Neural cell (in vitro differentiated cells): Measurements from ENCODE around the gene DAP. TPM values are rescaled to one million over a fixed set of nuclear protein-coding genes. Genes with fewer than 3 reads are reported as not detected.

Source experiments
- H2AFZ ChIP-seq: fragments of 200-600, 300-800 bp; sonication (generic), shearing (Covaris generic); 2 replicates; pipeline ENCODE4 v1.6.0; 2014; ENCODE audit warnings: low read depth, mild to moderate bottlenecking, antibody characterized with exemption, low read length, moderate library complexity
- H3F3A ChIP-seq: fragments of 200-600 bp; shearing (Covaris generic); 2 replicates; pipeline ENCODE4 v1.6.1; 2016; ENCODE audit warnings: mild to moderate bottlenecking, moderate library complexity, mixed read lengths, antibody characterized with exemption, low read length; ENCODE audit not compliant: insufficient read depth, poor library complexity, severe bottlenecking
- H3K27ac ChIP-seq: fragments of 200-600, 300-800 bp; sonication (generic), shearing (Covaris generic); 2 replicates; pipeline ENCODE4 v1.5.1; 2014; ENCODE audit warnings: mild to moderate bottlenecking, low read length, moderate library complexity
- H3K27me3 ChIP-seq: fragments of 300-800, 200-600 bp; sonication (generic), shearing (Covaris generic); 2 replicates; pipeline ENCODE4 v1.6.0; 2014; ENCODE audit warnings: mild to moderate bottlenecking, low read depth, low read length, moderate library complexity; ENCODE audit not compliant: insufficient read depth
- H3K36me3 ChIP-seq: fragments of 300-800, 200-600 bp; sonication (generic), shearing (Covaris generic); 2 replicates; pipeline ENCODE4 v1.5.1; 2014; ENCODE audit warnings: mild to moderate bottlenecking, antibody characterized with exemption, low read length, moderate library complexity; ENCODE audit not compliant: insufficient read depth
- H3K4me2 ChIP-seq: fragments of 300-800, 200-600 bp; sonication (generic), shearing (Covaris generic); 2 replicates; pipeline ENCODE4 v1.6.0; 2014; ENCODE audit warnings: mild to moderate bottlenecking, low read length
- H3K4me3 ChIP-seq: fragments of 300-800, 200-600 bp; sonication (generic), shearing (Covaris generic); 2 replicates; pipeline ENCODE4 v1.5.1; 2014; ENCODE audit warnings: mild to moderate bottlenecking, low read length, moderate library complexity
- H3K79me2 ChIP-seq: fragments of 200-600 bp; shearing (Covaris generic); replicated peaks from 2 replicates; pipeline ENCODE4 v1.6.0; 2014; ENCODE audit warnings: mild to moderate bottlenecking, low read length, moderate library complexity; ENCODE audit not compliant: insufficient read depth
- H3K9ac ChIP-seq: fragments of 300-800, 200-600 bp; sonication (generic), shearing (Covaris generic); 2 replicates; pipeline ENCODE4 v1.6.1; 2016; ENCODE audit warnings: mild to moderate bottlenecking, low read length, mixed read lengths
- H3K9me2 ChIP-seq: fragments of 200-600 bp; shearing (Covaris generic); 2 replicates; pipeline ENCODE4 v1.6.1; 2016; ENCODE audit warnings: mild to moderate bottlenecking, low read length, mixed read lengths; ENCODE audit not compliant: insufficient read depth
- H3K9me3 ChIP-seq: fragments of 200-600, 300-800 bp; sonication (generic), shearing (Covaris generic); 2 replicates; pipeline ENCODE4 v1.6.1; 2016; ENCODE audit warnings: mild to moderate bottlenecking, mixed run types, low read length, moderate library complexity, mixed read lengths
- H4K20me1 ChIP-seq: fragments of 200-600 bp; shearing (Covaris generic); 2 replicates; pipeline ENCODE4 v1.6.1; 2016; ENCODE audit warnings: mild to moderate bottlenecking, mixed run types; ENCODE audit not compliant: insufficient read depth
- CTCF ChIP-seq: fragments of 450-650 bp; IDR thresholded peaks from 2 replicates; pipeline ENCODE4 v1.5.1; 2014; ENCODE audit warnings: antibody characterized with exemption, mild to moderate bottlenecking, moderate library complexity; ENCODE audit not compliant: poor library complexity, severe bottlenecking
- EP300 ChIP-seq: fragments of 450-650 bp; conservative IDR thresholded peaks from 2 replicates; pipeline ENCODE4 v1.6.1; 2014; ENCODE audit warnings: antibody characterized with exemption, mild to moderate bottlenecking, moderate library complexity; ENCODE audit not compliant: poor library complexity, severe bottlenecking
- EZH2 ChIP-seq: fragments of 200-600, 300-800 bp; shearing (Covaris generic), sonication (generic); IDR thresholded peaks from 2 replicates; pipeline ENCODE4 v1.6.1; 2014; ENCODE audit warnings: antibody characterized with exemption, low read length, borderline replicate concordance, mild to moderate bottlenecking; ENCODE audit not compliant: insufficient read depth, poor library complexity, severe bottlenecking
- MXI1 ChIP-seq: fragments of 450-650 bp; conservative IDR thresholded peaks from 2 replicates; pipeline ENCODE4 v1.6.1; 2014; ENCODE audit warnings: antibody characterized with exemption, mild to moderate bottlenecking; ENCODE audit not compliant: poor library complexity, severe bottlenecking
- POLR2AphosphoS5 ChIP-seq: IDR thresholded peaks from 2 replicates; pipeline ENCODE4 v1.6.1; 2012
- RAD21 ChIP-seq: fragments of 450-650 bp; conservative IDR thresholded peaks from 2 replicates; pipeline ENCODE4 v1.6.1; 2014; ENCODE audit warnings: antibody characterized with exemption, mild to moderate bottlenecking, moderate library complexity
- REST ChIP-seq: IDR thresholded peaks from 2 replicates; pipeline ENCODE4 v1.6.1; 2012; ENCODE audit warnings: borderline replicate concordance
- SMC3 ChIP-seq: fragments of 450-650 bp; conservative IDR thresholded peaks from 2 replicates; pipeline ENCODE4 v1.6.1; 2014; ENCODE audit warnings: antibody characterized with exemption, mild to moderate bottlenecking, moderate library complexity; ENCODE audit not compliant: poor library complexity
- TAF1 ChIP-seq: IDR thresholded peaks from 2 replicates; pipeline ENCODE4 v1.6.1; 2012; ENCODE audit warnings: low read depth
- polyA plus RNA-seq: library from polyadenylated mRNA; depleted of rRNA; stranded (reverse); fragments of >200 nt; gene quantifications from 2 replicates; pipeline ENCODE4 v1.2.3, GENCODE V29; 2014

DAP gene
- polyA plus RNA-seq, 1 donor from 2014 or later: 9.3 TPM

GRCh38 chr5:10649666-10650380 lies 111.2 kb downstream of the DAP start:
- no peaks in the 10 kb centered on the region for H3F3A ChIP-seq
- no peak overlapping the region for H2AFZ ChIP-seq
- no peak overlapping the region for H3K27ac ChIP-seq
- TF ChIP-seq EZH2 (no peak), EP300 (no peak), SMC3 (no peak), REST (no peak), MXI1 (no peak), CTCF (no peak), POLR2AphosphoS5 (no peak), RAD21 (no peak), TAF1 (no peak)
- H3K9ac ChIP-seq: no peak overlapping the region
- H3K27me3 ChIP-seq: no peaks in the 10 kb centered on the region
- H3K4me3 ChIP-seq: no peak overlapping the region
- H3K9me2 ChIP-seq: no peaks in the 10 kb centered on the region
- H3K79me2 ChIP-seq: no peaks in the 10 kb centered on the region
- no peaks in the 10 kb centered on the region for H3K36me3 ChIP-seq
- H3K4me2 ChIP-seq: no peak overlapping the region
- no peaks in the 10 kb centered on the region for H4K20me1 ChIP-seq
- no peaks in the 10 kb centered on the region for H3K9me3 ChIP-seq

GRCh38 chr5:10648806-10649665 lies 112.0 kb downstream of the DAP start:
- no peak overlapping the region for H2AFZ ChIP-seq
- no peaks in the 10 kb centered on the region for H3K9me2 ChIP-seq
- no peaks in the 10 kb centered on the region for H4K20me1 ChIP-seq
- TF ChIP-seq CTCF (no peak), EZH2 (no peak), MXI1 (no peak), REST (no peak), SMC3 (no peak), RAD21 (no peak), TAF1 (no peak), EP300 (no peak), POLR2AphosphoS5 (no peak)
- H3K9me3 ChIP-seq: no peaks in the 10 kb centered on the region
- no peak overlapping the region for H3K4me2 ChIP-seq
- no peak overlapping the region for H3K9ac ChIP-seq
- H3K27ac ChIP-seq: no peak overlapping the region
- no peak overlapping the region for H3K4me3 ChIP-seq
- no peaks in the 10 kb centered on the region for H3K36me3 ChIP-seq
- H3F3A ChIP-seq: no peaks in the 10 kb centered on the region
- H3K27me3 ChIP-seq: no peaks in the 10 kb centered on the region
- no peaks in the 10 kb centered on the region for H3K79me2 ChIP-seq
